Endothelial cell of umbilical vein (primary cell): ENCODE measurements around the gene GON4L.

Experiments used
- POLR2A ChIP-seq: IDR thresholded peaks from 2 replicates; pipeline ENCODE4 v1.6.1; 2012; ENCODE audit warnings: low read depth, mild to moderate bottlenecking, control low read depth, low read length
- POLR2AphosphoS5 ChIP-seq: IDR thresholded peaks from 2 replicates; pipeline ENCODE4 v1.6.1; 2012; ENCODE audit warnings: low read depth, mild to moderate bottlenecking, control low read depth, low read length, moderate library complexity; ENCODE audit not compliant: insufficient read depth
- TF ChIP-seq, protein P1 (sequence below), 2 donors: IDR thresholded peaks; 1 replicate in 1 of 2; 2 replicates in 1 of 2; pipeline ENCODE4 v1.5.1; 2011; ENCODE audit warnings: low read length in 2 of 2, mild to moderate bottlenecking in 2 of 2, moderate library complexity in 2 of 2, control low read depth in 1 of 2, inconsistent platforms in 1 of 2, low read depth in 1 of 2; ENCODE audit not compliant: insufficient read depth in 1 of 2; ENCODE audit errors: extremely low read depth in 1 of 2

DNA sequence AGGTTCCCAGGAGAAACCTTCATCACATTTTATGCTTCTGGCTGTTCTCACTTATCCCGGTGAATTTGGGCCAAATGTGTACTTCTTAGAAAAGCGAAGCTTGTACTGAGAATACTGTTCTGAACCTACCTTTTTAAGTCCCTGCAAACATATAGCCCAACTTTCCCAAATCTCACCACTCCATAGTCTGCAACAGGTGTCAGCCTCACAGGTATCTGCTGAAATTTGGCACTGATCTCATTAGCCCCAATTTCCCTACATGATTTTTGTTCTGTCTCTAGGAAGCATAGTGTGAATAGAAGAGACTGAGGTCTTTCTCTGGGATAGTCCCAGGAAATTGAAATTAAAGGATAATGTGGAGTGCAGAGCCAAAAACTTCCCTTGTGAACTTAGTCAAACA lies 42.7 kb upstream of the GON4L start:
- no peak for TF ChIP-seq POLR2AphosphoS5
- no peak for TF ChIP-seq POLR2A
- TF ChIP-seq, protein P1, sequence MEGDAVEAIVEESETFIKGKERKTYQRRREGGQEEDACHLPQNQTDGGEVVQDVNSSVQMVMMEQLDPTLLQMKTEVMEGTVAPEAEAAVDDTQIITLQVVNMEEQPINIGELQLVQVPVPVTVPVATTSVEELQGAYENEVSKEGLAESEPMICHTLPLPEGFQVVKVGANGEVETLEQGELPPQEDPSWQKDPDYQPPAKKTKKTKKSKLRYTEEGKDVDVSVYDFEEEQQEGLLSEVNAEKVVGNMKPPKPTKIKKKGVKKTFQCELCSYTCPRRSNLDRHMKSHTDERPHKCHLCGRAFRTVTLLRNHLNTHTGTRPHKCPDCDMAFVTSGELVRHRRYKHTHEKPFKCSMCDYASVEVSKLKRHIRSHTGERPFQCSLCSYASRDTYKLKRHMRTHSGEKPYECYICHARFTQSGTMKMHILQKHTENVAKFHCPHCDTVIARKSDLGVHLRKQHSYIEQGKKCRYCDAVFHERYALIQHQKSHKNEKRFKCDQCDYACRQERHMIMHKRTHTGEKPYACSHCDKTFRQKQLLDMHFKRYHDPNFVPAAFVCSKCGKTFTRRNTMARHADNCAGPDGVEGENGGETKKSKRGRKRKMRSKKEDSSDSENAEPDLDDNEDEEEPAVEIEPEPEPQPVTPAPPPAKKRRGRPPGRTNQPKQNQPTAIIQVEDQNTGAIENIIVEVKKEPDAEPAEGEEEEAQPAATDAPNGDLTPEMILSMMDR (IDR thresholded peaks at IDR 0.05; ENCODE audit: extremely low read depth in 1 of 2, insufficient read depth in 1 of 2, low read depth in 1 of 2, low read length in 2 of 2): no peak
